IMR-90 (cell line): ENCODE results near the gene SPATA32. TPM values are rescaled to one million over a fixed set of nuclear protein-coding genes. Genes with fewer than 3 reads are reported as not detected.

Experiments used
- ATAC-seq: fragments of 200-7000 bp; cut with Tn5 transposase; 2 replicates; pipeline ENCODE4 v1.9.1; 2020; ENCODE audit warnings: low read depth, mild to moderate bottlenecking, moderate library complexity
- BruUV-seq: library from RNA; stranded (reverse); fragments of 400-500 nt; replicated peaks from 2 replicates; lab custom pipeline; 2021; lab: Mats Ljungman, UMichigan
- CTCF ChIA-PET: fragments of 300-600 bp; formaldehyde crosslinking; extraction: SDS; loops from one replicate; lab custom pipeline; 2021; ENCODE audit warnings: antibody characterized with exemption; lab: Yijun Ruan, JAX
- POLR2A ChIA-PET: fragments of 300-600 bp; sonication (Branson Sonifier 250); formaldehyde crosslinking; loops from one replicate; lab custom pipeline; 2022; ENCODE audit warnings: antibody characterized with exemption; ENCODE audit not compliant: unreplicated experiment; lab: Charles Lee
- DNase-seq: peaks from one replicate; pipeline ENCODE4 v3.0.0; 2013
- H2AFZ ChIP-seq: replicated peaks from 2 replicates; pipeline ENCODE3; 2013; ENCODE audit warnings: low read length, mild to moderate bottlenecking; ENCODE audit not compliant: poor library complexity
- H2AK5ac ChIP-seq: 2 replicates; pipeline ENCODE4 v1.6.1; 2013; ENCODE audit warnings: low read depth, low read length, inconsistent platforms
- H2AK9ac ChIP-seq: replicated peaks from 2 replicates; pipeline ENCODE3; 2013; ENCODE audit warnings: mild to moderate bottlenecking, low read depth, low read length, moderate library complexity; ENCODE audit not compliant: poor library complexity
- H2BK120ac ChIP-seq: 2 replicates; pipeline ENCODE4 v1.6.1; 2013; ENCODE audit warnings: low read depth, low read length, inconsistent platforms
- H2BK15ac ChIP-seq: 3 replicates; pipeline ENCODE4 v1.6.1; 2013; ENCODE audit warnings: low read depth, low read length, inconsistent platforms
- H2BK20ac ChIP-seq: 2 replicates; pipeline ENCODE4 v1.6.1; 2013; ENCODE audit warnings: low read depth, mild to moderate bottlenecking, inconsistent platforms, low read length, moderate library complexity
- H2BK5ac ChIP-seq: 2 replicates; pipeline ENCODE4 v1.6.1; 2013; ENCODE audit warnings: mild to moderate bottlenecking, low read depth, low read length, inconsistent platforms; ENCODE audit not compliant: poor library complexity, severe bottlenecking
- H3K14ac ChIP-seq: replicated peaks from 2 replicates; pipeline ENCODE4 v1.6.1; 2013; ENCODE audit warnings: low read depth, low read length, inconsistent platforms
- H3K18ac ChIP-seq: 2 replicates; pipeline ENCODE4 v1.6.1; 2013; ENCODE audit warnings: low read depth, low read length, control low read depth
- H3K23ac ChIP-seq: 2 replicates; pipeline ENCODE4 v1.6.1; 2013; ENCODE audit warnings: low read depth, low read length, inconsistent platforms
- H3K27ac ChIP-seq: 2 replicates; pipeline ENCODE4 v1.5.1; 2013; ENCODE audit warnings: mild to moderate bottlenecking, control low read depth, low read length; ENCODE audit not compliant: insufficient read depth
- H3K27me3 ChIP-seq: 2 replicates; pipeline ENCODE4 v1.6.1; 2013; ENCODE audit warnings: low read length; ENCODE audit not compliant: control insufficient read depth, insufficient read depth
- H3K36me3 ChIP-seq: 2 replicates; pipeline ENCODE4 v1.6.1; 2013; ENCODE audit warnings: low read length, mixed read lengths; ENCODE audit not compliant: control insufficient read depth, insufficient read depth
- H3K4ac ChIP-seq: 2 replicates; pipeline ENCODE4 v1.6.1; 2013; ENCODE audit warnings: low read depth, low read length, inconsistent platforms
- H3K4me1 ChIP-seq: 2 replicates; pipeline ENCODE4 v1.6.1; 2013; ENCODE audit warnings: low read length, mixed read lengths; ENCODE audit not compliant: control insufficient read depth, insufficient read depth
- H3K4me2 ChIP-seq: 2 replicates; pipeline ENCODE4 v1.6.1; 2013; ENCODE audit warnings: low read depth, mild to moderate bottlenecking, control low read depth, low read length, moderate library complexity
- H3K4me3 ChIP-seq: 2 replicates; pipeline ENCODE4 v1.5.1; 2013; ENCODE audit warnings: low read depth, mild to moderate bottlenecking, control low read depth, low read length, moderate library complexity; ENCODE audit not compliant: insufficient read depth
- H3K56ac ChIP-seq: 2 replicates; pipeline ENCODE4 v1.6.1; 2013; ENCODE audit warnings: low read length, inconsistent platforms; ENCODE audit not compliant: insufficient read depth; ENCODE audit errors: extremely low read depth
- H3K79me1 ChIP-seq, 2 experiments: 2 replicates each; pipeline ENCODE4 v1.6.1; 2013; ENCODE audit warnings: low read length in 2 of 2, inconsistent platforms in 1 of 2, low read depth in 1 of 2
- H3K9ac ChIP-seq: 2 replicates; pipeline ENCODE4 v1.6.1; 2013; ENCODE audit warnings: low read depth, low read length, control low read depth
- H3K9me1 ChIP-seq: 2 replicates; pipeline ENCODE4 v1.6.1; 2013; ENCODE audit warnings: low read length, inconsistent platforms; ENCODE audit not compliant: insufficient read depth
- H3K9me3 ChIP-seq: 2 replicates; pipeline ENCODE4 v1.6.1; 2013; ENCODE audit warnings: low read length; ENCODE audit not compliant: control insufficient read depth, insufficient read depth
- H4K20me1 ChIP-seq: 2 replicates; pipeline ENCODE4 v1.6.1; 2013; ENCODE audit warnings: low read length, inconsistent platforms; ENCODE audit not compliant: insufficient read depth
- H4K5ac ChIP-seq: 2 replicates; pipeline ENCODE4 v1.6.1; 2013; ENCODE audit warnings: mild to moderate bottlenecking, low read depth, low read length, control low read depth
- H4K8ac ChIP-seq, 2 experiments: 2 replicates each; pipeline ENCODE4 v1.6.1; 2013; ENCODE audit warnings: low read depth in 2 of 2, low read length in 2 of 2, control low read depth in 1 of 2, inconsistent platforms in 1 of 2
- H4K91ac ChIP-seq: 2 replicates; pipeline ENCODE4 v1.6.1; 2013; ENCODE audit warnings: low read depth, low read length, inconsistent platforms; ENCODE audit not compliant: insufficient read depth
- FOS ChIP-seq: fragments of 150-350 bp; IDR thresholded peaks from 2 replicates; pipeline ENCODE4 v1.6.1; 2016; ENCODE audit warnings: low read depth, low read length
- WGBS, 2 experiments: methylation state at CpG; one replicate each; pipeline versions ENCODE4 v1.1.5 to v1.1.7; 2013; ENCODE audit warnings: missing lambda C conversion rate in 2 of 2; ENCODE audit not compliant: insufficient read length in 1 of 2; ENCODE audit errors: extremely low coverage in 2 of 2; 5-methylcytosine and 5-hydroxymethylcytosine counted together
- dilution Hi-C: fragments of 300-500 bp; cut with HindIII; formaldehyde crosslinking; loops from one replicate; pipeline ENCODE4 v1.14.3; 2018; ENCODE audit warnings: low sequenced_read_pairs; ENCODE audit not compliant: unreplicated experiment
- in situ Hi-C: fragments of 300-500 bp; cut with MboI; formaldehyde crosslinking; loops from 3 replicates; pipeline ENCODE4 v1.14.3; 2019; ENCODE audit warnings: low sequenced_read_pairs, inconsistent platforms, mixed read lengths
- intact Hi-C: fragments of 100-400 bp; cut with micrococcal nuclease; formaldehyde crosslinking; loops from 2 replicates; pipeline ENCODE4 v1.10.0; 2022
- polyA plus RNA-seq, 3 experiments: library from polyadenylated mRNA; depleted of rRNA; stranded (reverse); fragments of >200 nt; gene quantifications; 2 replicates each; pipeline ENCODE4 v1.2.3, GENCODE V29; 2012; ENCODE audit warnings: low replicate concordance in 1 of 3
- total RNA-seq: library from RNA; depleted of rRNA; stranded (reverse); fragments of >200 nt; gene quantifications from 2 replicates; pipeline ENCODE4 v1.2.3, GENCODE V29; 2012

Gene SPATA32
- total and polyA plus RNA-seq, 2 of the 4 experiments (the other 2 are of a cell fraction) = 0.18 TPM; not detected in 1

- ATAC-seq (no peak; the same call in 1 of the 2 replicates), DNase-seq (no peak)
- ChIA-PET CTCF (interaction anchor here (0.6 kb wide), 1 partner anchor 39 kb away, joined by 4 read pairs; no protein-coding TSS in a partner anchor), POLR2A (no interaction called here)
- Histone ChIP-seq H3K4me3 (peak overlapping the region; percentile 56), H3K36me3 (no peaks in the 10 kb centered on the region), H2AK9ac (no peak overlapping the region), H2BK15ac (no peak overlapping the region), H4K8ac (no peak overlapping the region), H4K20me1 (no peaks in the 10 kb centered on the region), H3K79me1 (peaks cover 0 to 8% of the 10 kb centered on the region in 2 experiments; a peak in 1 of 4 replicates), H4K91ac (no peak overlapping the region), H3K27ac (no peak overlapping the region), H3K27me3 (peaks cover 15% of the 10 kb centered on the region), H2AFZ (peak overlapping the region; percentile 44), H2BK120ac (no peak overlapping the region), H4K5ac (no peak overlapping the region), H3K4me1 (peaks cover 10% of the 10 kb centered on the region), H2BK20ac (no peak overlapping the region), H3K18ac (no peak overlapping the region; the same call in 1 of the 2 replicates), H3K9ac (peak overlapping the region; percentile 50), H3K9me3 (no peaks in the 10 kb centered on the region), H3K4ac (no peak overlapping the region), H3K14ac (no peak overlapping the region), H3K4me2 (peak overlapping the region; percentile 75), H3K9me1 (no peaks in the 10 kb centered on the region), H2AK5ac (no peak overlapping the region), H3K56ac (no peak overlapping the region), H3K23ac (no peak overlapping the region), H2BK5ac (no peak overlapping the region)
- intact Hi-C loops = no loop called here
- in situ Hi-C loops = loop anchor here (25.0 kb wide), 1 partner anchor 365 kb away; no protein-coding TSS in a partner anchor
- WGBS, 2 experiments = 80% methylated on average over 1 of the region's 33 CpGs; no CpG with 5 or more reads in 1 of the 2 experiments
- dilution Hi-C loops = no loop called here
- BruUV-seq = no TSS peak
- TF ChIP-seq FOS = no peak
Measured at GRCh38 chr17:45222289-45222995, 39.5 kb downstream of the SPATA32 start.
